ENCODE data around the gene GSG1L.

DNA sequence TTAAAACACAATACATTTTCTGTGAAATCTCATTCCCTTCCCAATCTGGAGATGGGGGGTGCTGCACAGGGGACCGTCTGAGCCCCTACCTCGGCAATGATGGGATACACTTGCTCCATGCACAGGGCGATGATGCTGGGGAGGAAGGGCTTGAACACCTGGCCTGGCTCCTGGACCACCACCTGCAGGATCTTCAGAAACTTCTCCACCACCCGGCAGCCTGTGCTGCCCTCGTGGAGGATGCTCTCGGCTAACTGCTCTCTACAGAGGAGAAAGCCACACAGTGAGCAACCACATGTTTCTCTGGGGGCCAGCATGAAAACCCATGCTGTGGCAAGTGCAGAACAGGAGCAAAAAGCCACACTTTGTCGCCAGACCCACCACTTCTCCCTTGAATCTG, 42.4 kb upstream of the GSG1L start:
- TF ChIP-seq POLR2A (IDR thresholded peaks at IDR 0.05; ENCODE audit: low read length) = no peak
- no peak for TF ChIP-seq GATA1 (IDR thresholded peaks at IDR 0.05; ENCODE audit: low read depth, low read length)

All from erythroblast (primary cell).